GM12878 (cell line): ENCODE data around the gene C2orf68. TPM values are rescaled to one million over a fixed set of nuclear protein-coding genes. Genes with fewer than 3 reads are reported as not detected.

ENCODE experiments used
- BMI1 ChIP-seq: fragments of 450-650 bp; IDR thresholded peaks from 2 replicates; pipeline ENCODE4 v1.6.1; 2016; ENCODE audit warnings: mild to moderate bottlenecking, moderate library complexity, borderline replicate concordance
- CREB1 ChIP-seq: IDR thresholded peaks from 2 replicates; pipeline ENCODE4 v1.6.1; 2012; ENCODE audit warnings: low read depth, mild to moderate bottlenecking, inconsistent platforms
- FOXM1 ChIP-seq: IDR thresholded peaks from 2 replicates; pipeline ENCODE4 v1.6.1; 2012; ENCODE audit warnings: low read depth, mild to moderate bottlenecking, inconsistent platforms, low read length, moderate library complexity
- IKZF1 ChIP-seq: fragments of 450-650 bp; conservative IDR thresholded peaks from 2 replicates; pipeline ENCODE4 v1.6.1; 2017; ENCODE audit warnings: antibody characterized with exemption, mild to moderate bottlenecking
- KLF5 ChIP-seq: fragments of 450-650 bp; IDR thresholded peaks from 2 replicates; pipeline ENCODE4 v1.6.1; 2014; ENCODE audit warnings: mild to moderate bottlenecking; ENCODE audit not compliant: partially characterized antibody
- POLR2AphosphoS5 ChIP-seq: IDR thresholded peaks from 2 replicates; pipeline ENCODE4 v1.6.1; 2011; ENCODE audit warnings: mild to moderate bottlenecking, low read length, inconsistent platforms
- RB1 ChIP-seq: fragments of 450-650 bp; formaldehyde crosslinking; IDR thresholded peaks from 2 replicates; pipeline ENCODE4 v1.6.1; 2017; ENCODE audit warnings: mild to moderate bottlenecking, borderline replicate concordance
- SIN3A ChIP-seq: IDR thresholded peaks from 2 replicates; pipeline ENCODE4 v1.6.1; 2012; ENCODE audit warnings: low read depth, low read length, improper control_type of control experiment
- TARDBP ChIP-seq: IDR thresholded peaks from 2 replicates; pipeline ENCODE4 v1.6.1; 2016; ENCODE audit warnings: borderline replicate concordance
- YBX1 ChIP-seq: fragments of 450-650 bp; IDR thresholded peaks from 2 replicates; pipeline ENCODE4 v1.6.1; 2016; ENCODE audit warnings: antibody characterized with exemption
- YY1 ChIP-seq: IDR thresholded peaks from 2 replicates; pipeline ENCODE4 v1.6.1; 2011; ENCODE audit warnings: low read depth, mild to moderate bottlenecking, low read length
- ZBED1 ChIP-seq: IDR thresholded peaks from 2 replicates; pipeline ENCODE4 v1.6.1; 2016; ENCODE audit warnings: borderline replicate concordance
- ZNF274 ChIP-seq: IDR thresholded peaks from one replicate; pipeline ENCODE4 v1.8.0; 2011; ENCODE audit not compliant: insufficient read length, insufficient read depth
- polyA plus RNA-seq, 11 experiments: library from polyadenylated mRNA; depleted of rRNA in 4 of 11; unstranded in 6 of 11; stranded (reverse) in 5 of 11; fragments of >200 nt; fragmentation: Nextera tagmentation in 4 of 11; fragmentation: Illumina TruSeq in 1 of 11; extraction: Ambion mirVana in 4 of 11; extraction: Trizol in 1 of 11; gene quantifications; 1 replicate in 1 of 11; 2 replicates in 10 of 11; pipeline versions ENCODE4 v1.2.1 to v1.2.3, GENCODE V29; 2011 to 2016; ENCODE audit warnings: inconsistent platforms in 2 of 11, missing spikeins in 2 of 11, low read depth in 1 of 11
- total RNA-seq, 4 experiments: library from RNA; depleted of rRNA in 3 of 4; stranded (reverse); fragments of >200 nt in 3 of 4; fragmentation: Illumina TruSeq in 1 of 4; extraction: Trizol in 1 of 4; gene quantifications; 2 replicates each; pipeline versions ENCODE4 v1.2.1 to v1.2.3, GENCODE V29; 2013 to 2021
- TF ChIP-seq, protein P1 (sequence below): fragments of 450-650 bp; IDR thresholded peaks from 2 replicates; pipeline ENCODE4 v1.6.1; 2017; ENCODE audit warnings: mild to moderate bottlenecking, moderate library complexity
- TF ChIP-seq, protein P2 (sequence below): fragments of 450-650 bp; formaldehyde crosslinking; IDR thresholded peaks from 2 replicates; pipeline ENCODE4 v1.4.0; 2020; ENCODE audit warnings: mild to moderate bottlenecking, moderate library complexity
- TF ChIP-seq, protein P3 (sequence below): IDR thresholded peaks from 2 replicates; pipeline ENCODE4 v1.6.1; 2012; ENCODE audit warnings: low read depth, low read length, improper control_type of control experiment
- TF ChIP-seq, protein P4 (sequence below): fragments of 450-650 bp; IDR thresholded peaks from 2 replicates; pipeline ENCODE4 v1.6.1; 2017; ENCODE audit warnings: mild to moderate bottlenecking, moderate library complexity

C2orf68 gene
- total and polyA plus RNA-seq, 10 of the 15 experiments (the other 5 are each of a cell fraction or from before 2014, with no cell fraction given) = 12.7 to 56.1 (median 28.4) TPM

DNA sequence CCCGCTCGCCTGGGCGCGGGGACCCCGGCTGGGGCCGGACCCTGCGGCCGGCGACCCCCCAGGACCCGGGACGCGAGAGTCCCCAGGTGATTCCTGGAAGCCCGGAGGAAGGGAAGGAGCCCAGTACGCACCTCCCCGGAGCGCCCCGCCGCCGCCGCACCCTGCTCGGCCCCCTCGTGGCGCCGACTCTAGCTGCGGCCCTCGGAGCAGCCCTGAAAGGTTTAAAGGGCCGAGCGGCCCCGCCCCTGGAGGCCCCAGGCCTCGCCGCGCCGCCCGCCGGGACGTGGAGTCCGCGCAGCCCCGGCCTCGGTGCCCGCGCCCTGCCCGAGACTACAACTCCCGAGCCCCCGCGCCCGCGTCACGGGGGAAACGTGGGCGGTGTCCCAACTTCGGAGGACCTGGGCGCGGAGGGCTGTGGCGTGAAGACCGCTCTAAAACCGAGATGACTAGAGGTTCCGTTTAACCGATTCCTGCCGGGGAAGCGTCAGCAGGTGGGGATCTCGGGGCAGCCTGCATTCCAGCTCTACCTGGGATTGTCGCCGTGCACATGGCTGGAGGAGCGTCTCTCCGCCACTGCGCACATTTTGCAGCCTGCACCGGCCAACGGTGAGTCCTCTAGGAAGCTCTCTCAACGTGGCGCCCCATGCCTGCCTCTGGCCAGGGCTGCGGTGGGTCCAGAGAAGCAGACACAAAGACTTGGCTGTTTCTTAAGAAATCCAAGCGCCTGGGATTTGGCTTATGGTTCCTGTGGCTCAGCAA lies 9.2 kb downstream of the C2orf68 start, which contains the start of gene TMEM150A (continued):
- peak; percentile 41; the same call in 1 of the 2 replicates for TF ChIP-seq POLR2AphosphoS5
- TF ChIP-seq TARDBP = peak; percentile 65; the same call in 1 of the 2 replicates
- TF ChIP-seq IKZF1 = peak; percentile 95
- TF ChIP-seq RB1 = no peak
- TF ChIP-seq, protein P1, sequence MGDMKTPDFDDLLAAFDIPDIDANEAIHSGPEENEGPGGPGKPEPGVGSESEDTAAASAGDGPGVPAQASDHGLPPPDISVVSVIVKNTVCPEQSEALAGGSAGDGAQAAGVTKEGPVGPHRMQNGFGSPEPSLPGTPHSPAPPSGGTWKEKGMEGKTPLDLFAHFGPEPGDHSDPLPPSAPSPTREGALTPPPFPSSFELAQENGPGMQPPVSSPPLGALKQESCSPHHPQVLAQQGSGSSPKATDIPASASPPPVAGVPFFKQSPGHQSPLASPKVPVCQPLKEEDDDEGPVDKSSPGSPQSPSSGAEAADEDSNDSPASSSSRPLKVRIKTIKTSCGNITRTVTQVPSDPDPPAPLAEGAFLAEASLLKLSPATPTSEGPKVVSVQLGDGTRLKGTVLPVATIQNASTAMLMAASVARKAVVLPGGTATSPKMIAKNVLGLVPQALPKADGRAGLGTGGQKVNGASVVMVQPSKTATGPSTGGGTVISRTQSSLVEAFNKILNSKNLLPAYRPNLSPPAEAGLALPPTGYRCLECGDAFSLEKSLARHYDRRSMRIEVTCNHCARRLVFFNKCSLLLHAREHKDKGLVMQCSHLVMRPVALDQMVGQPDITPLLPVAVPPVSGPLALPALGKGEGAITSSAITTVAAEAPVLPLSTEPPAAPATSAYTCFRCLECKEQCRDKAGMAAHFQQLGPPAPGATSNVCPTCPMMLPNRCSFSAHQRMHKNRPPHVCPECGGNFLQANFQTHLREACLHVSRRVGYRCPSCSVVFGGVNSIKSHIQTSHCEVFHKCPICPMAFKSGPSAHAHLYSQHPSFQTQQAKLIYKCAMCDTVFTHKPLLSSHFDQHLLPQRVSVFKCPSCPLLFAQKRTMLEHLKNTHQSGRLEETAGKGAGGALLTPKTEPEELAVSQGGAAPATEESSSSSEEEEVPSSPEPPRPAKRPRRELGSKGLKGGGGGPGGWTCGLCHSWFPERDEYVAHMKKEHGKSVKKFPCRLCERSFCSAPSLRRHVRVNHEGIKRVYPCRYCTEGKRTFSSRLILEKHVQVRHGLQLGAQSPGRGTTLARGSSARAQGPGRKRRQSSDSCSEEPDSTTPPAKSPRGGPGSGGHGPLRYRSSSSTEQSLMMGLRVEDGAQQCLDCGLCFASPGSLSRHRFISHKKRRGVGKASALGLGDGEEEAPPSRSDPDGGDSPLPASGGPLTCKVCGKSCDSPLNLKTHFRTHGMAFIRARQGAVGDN = peak; percentile 65
- no peak for TF ChIP-seq YBX1
- peak; percentile 92 for TF ChIP-seq CREB1
- no peak for TF ChIP-seq FOXM1
- TF ChIP-seq SIN3A = peak; percentile 92
- TF ChIP-seq, protein P2, sequence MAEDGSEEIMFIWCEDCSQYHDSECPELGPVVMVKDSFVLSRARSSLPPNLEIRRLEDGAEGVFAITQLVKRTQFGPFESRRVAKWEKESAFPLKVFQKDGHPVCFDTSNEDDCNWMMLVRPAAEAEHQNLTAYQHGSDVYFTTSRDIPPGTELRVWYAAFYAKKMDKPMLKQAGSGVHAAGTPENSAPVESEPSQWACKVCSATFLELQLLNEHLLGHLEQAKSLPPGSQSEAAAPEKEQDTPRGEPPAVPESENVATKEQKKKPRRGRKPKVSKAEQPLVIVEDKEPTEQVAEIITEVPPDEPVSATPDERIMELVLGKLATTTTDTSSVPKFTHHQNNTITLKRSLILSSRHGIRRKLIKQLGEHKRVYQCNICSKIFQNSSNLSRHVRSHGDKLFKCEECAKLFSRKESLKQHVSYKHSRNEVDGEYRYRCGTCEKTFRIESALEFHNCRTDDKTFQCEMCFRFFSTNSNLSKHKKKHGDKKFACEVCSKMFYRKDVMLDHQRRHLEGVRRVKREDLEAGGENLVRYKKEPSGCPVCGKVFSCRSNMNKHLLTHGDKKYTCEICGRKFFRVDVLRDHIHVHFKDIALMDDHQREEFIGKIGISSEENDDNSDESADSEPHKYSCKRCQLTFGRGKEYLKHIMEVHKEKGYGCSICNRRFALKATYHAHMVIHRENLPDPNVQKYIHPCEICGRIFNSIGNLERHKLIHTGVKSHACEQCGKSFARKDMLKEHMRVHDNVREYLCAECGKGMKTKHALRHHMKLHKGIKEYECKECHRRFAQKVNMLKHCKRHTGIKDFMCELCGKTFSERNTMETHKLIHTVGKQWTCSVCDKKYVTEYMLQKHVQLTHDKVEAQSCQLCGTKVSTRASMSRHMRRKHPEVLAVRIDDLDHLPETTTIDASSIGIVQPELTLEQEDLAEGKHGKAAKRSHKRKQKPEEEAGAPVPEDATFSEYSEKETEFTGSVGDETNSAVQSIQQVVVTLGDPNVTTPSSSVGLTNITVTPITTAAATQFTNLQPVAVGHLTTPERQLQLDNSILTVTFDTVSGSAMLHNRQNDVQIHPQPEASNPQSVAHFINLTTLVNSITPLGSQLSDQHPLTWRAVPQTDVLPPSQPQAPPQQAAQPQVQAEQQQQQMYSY = no peak
- no peak for TF ChIP-seq ZNF274
- TF ChIP-seq KLF5 = peak; percentile 69
- no peak for TF ChIP-seq ZBED1
- TF ChIP-seq, protein P3, sequence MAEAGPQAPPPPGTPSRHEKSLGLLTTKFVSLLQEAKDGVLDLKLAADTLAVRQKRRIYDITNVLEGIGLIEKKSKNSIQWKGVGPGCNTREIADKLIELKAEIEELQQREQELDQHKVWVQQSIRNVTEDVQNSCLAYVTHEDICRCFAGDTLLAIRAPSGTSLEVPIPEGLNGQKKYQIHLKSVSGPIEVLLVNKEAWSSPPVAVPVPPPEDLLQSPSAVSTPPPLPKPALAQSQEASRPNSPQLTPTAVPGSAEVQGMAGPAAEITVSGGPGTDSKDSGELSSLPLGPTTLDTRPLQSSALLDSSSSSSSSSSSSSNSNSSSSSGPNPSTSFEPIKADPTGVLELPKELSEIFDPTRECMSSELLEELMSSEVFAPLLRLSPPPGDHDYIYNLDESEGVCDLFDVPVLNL = peak; percentile 54
- TF ChIP-seq BMI1 = no peak
- 0 out of 2 replicates have a peak, but pooled peaks have one; percentile 62 for TF ChIP-seq YY1
- TF ChIP-seq, protein P4, sequence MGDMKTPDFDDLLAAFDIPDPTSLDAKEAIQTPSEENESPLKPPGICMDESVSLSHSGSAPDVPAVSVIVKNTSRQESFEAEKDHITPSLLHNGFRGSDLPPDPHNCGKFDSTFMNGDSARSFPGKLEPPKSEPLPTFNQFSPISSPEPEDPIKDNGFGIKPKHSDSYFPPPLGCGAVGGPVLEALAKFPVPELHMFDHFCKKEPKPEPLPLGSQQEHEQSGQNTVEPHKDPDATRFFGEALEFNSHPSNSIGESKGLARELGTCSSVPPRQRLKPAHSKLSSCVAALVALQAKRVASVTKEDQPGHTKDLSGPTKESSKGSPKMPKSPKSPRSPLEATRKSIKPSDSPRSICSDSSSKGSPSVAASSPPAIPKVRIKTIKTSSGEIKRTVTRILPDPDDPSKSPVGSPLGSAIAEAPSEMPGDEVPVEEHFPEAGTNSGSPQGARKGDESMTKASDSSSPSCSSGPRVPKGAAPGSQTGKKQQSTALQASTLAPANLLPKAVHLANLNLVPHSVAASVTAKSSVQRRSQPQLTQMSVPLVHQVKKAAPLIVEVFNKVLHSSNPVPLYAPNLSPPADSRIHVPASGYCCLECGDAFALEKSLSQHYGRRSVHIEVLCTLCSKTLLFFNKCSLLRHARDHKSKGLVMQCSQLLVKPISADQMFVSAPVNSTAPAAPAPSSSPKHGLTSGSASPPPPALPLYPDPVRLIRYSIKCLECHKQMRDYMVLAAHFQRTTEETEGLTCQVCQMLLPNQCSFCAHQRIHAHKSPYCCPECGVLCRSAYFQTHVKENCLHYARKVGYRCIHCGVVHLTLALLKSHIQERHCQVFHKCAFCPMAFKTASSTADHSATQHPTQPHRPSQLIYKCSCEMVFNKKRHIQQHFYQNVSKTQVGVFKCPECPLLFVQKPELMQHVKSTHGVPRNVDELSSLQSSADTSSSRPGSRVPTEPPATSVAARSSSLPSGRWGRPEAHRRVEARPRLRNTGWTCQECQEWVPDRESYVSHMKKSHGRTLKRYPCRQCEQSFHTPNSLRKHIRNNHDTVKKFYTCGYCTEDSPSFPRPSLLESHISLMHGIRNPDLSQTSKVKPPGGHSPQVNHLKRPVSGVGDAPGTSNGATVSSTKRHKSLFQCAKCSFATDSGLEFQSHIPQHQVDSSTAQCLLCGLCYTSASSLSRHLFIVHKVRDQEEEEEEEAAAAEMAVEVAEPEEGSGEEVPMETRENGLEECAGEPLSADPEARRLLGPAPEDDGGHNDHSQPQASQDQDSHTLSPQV = peak; percentile 70; the same call in 1 of the 2 replicates
